IMR-90 (cell line): ENCODE results near the gene GATA6. TPM values are rescaled to one million over a fixed set of nuclear protein-coding genes. Genes with fewer than 3 reads are reported as not detected.

Experiments
- ATAC-seq: fragments of 200-7000 bp; cut with Tn5 transposase; 2 replicates; pipeline ENCODE4 v1.9.1; 2020; ENCODE audit warnings: low read depth, mild to moderate bottlenecking, moderate library complexity
- BruUV-seq: library from RNA; stranded (reverse); fragments of 400-500 nt; replicated peaks from 2 replicates; lab custom pipeline; 2021; lab: Mats Ljungman, UMichigan
- CTCF ChIA-PET: fragments of 300-600 bp; formaldehyde crosslinking; extraction: SDS; loops from one replicate; lab custom pipeline; 2021; ENCODE audit warnings: antibody characterized with exemption; lab: Yijun Ruan, JAX
- POLR2A ChIA-PET: fragments of 300-600 bp; sonication (Branson Sonifier 250); formaldehyde crosslinking; loops from one replicate; lab custom pipeline; 2022; ENCODE audit warnings: antibody characterized with exemption; ENCODE audit not compliant: unreplicated experiment; lab: Charles Lee
- DNase-seq: peaks from one replicate; pipeline ENCODE4 v3.0.0; 2013
- H2AFZ ChIP-seq: replicated peaks from 2 replicates; pipeline ENCODE3; 2013; ENCODE audit warnings: low read length, mild to moderate bottlenecking; ENCODE audit not compliant: poor library complexity
- H2AK5ac ChIP-seq: 2 replicates; pipeline ENCODE4 v1.6.1; 2013; ENCODE audit warnings: low read depth, low read length, inconsistent platforms
- H2AK9ac ChIP-seq: replicated peaks from 2 replicates; pipeline ENCODE3; 2013; ENCODE audit warnings: mild to moderate bottlenecking, low read depth, low read length, moderate library complexity; ENCODE audit not compliant: poor library complexity
- H2BK120ac ChIP-seq: 2 replicates; pipeline ENCODE4 v1.6.1; 2013; ENCODE audit warnings: low read depth, low read length, inconsistent platforms
- H2BK15ac ChIP-seq: 3 replicates; pipeline ENCODE4 v1.6.1; 2013; ENCODE audit warnings: low read depth, low read length, inconsistent platforms
- H2BK20ac ChIP-seq: 2 replicates; pipeline ENCODE4 v1.6.1; 2013; ENCODE audit warnings: low read depth, mild to moderate bottlenecking, inconsistent platforms, low read length, moderate library complexity
- H2BK5ac ChIP-seq: 2 replicates; pipeline ENCODE4 v1.6.1; 2013; ENCODE audit warnings: mild to moderate bottlenecking, low read depth, low read length, inconsistent platforms; ENCODE audit not compliant: poor library complexity, severe bottlenecking
- H3K14ac ChIP-seq: replicated peaks from 2 replicates; pipeline ENCODE4 v1.6.1; 2013; ENCODE audit warnings: low read depth, low read length, inconsistent platforms
- H3K18ac ChIP-seq: 2 replicates; pipeline ENCODE4 v1.6.1; 2013; ENCODE audit warnings: low read depth, low read length, control low read depth
- H3K23ac ChIP-seq: 2 replicates; pipeline ENCODE4 v1.6.1; 2013; ENCODE audit warnings: low read depth, low read length, inconsistent platforms
- H3K27ac ChIP-seq: 2 replicates; pipeline ENCODE4 v1.5.1; 2013; ENCODE audit warnings: mild to moderate bottlenecking, control low read depth, low read length; ENCODE audit not compliant: insufficient read depth
- H3K27me3 ChIP-seq: 2 replicates; pipeline ENCODE4 v1.6.1; 2013; ENCODE audit warnings: low read length; ENCODE audit not compliant: control insufficient read depth, insufficient read depth
- H3K36me3 ChIP-seq: 2 replicates; pipeline ENCODE4 v1.6.1; 2013; ENCODE audit warnings: low read length, mixed read lengths; ENCODE audit not compliant: control insufficient read depth, insufficient read depth
- H3K4ac ChIP-seq: 2 replicates; pipeline ENCODE4 v1.6.1; 2013; ENCODE audit warnings: low read depth, low read length, inconsistent platforms
- H3K4me1 ChIP-seq: 2 replicates; pipeline ENCODE4 v1.6.1; 2013; ENCODE audit warnings: low read length, mixed read lengths; ENCODE audit not compliant: control insufficient read depth, insufficient read depth
- H3K4me2 ChIP-seq: 2 replicates; pipeline ENCODE4 v1.6.1; 2013; ENCODE audit warnings: low read depth, mild to moderate bottlenecking, control low read depth, low read length, moderate library complexity
- H3K4me3 ChIP-seq: 2 replicates; pipeline ENCODE4 v1.5.1; 2013; ENCODE audit warnings: low read depth, mild to moderate bottlenecking, control low read depth, low read length, moderate library complexity; ENCODE audit not compliant: insufficient read depth
- H3K56ac ChIP-seq: 2 replicates; pipeline ENCODE4 v1.6.1; 2013; ENCODE audit warnings: low read length, inconsistent platforms; ENCODE audit not compliant: insufficient read depth; ENCODE audit errors: extremely low read depth
- H3K79me1 ChIP-seq, 2 experiments: 2 replicates each; pipeline ENCODE4 v1.6.1; 2013; ENCODE audit warnings: low read length in 2 of 2, inconsistent platforms in 1 of 2, low read depth in 1 of 2
- H3K9ac ChIP-seq: 2 replicates; pipeline ENCODE4 v1.6.1; 2013; ENCODE audit warnings: low read depth, low read length, control low read depth
- H3K9me1 ChIP-seq: 2 replicates; pipeline ENCODE4 v1.6.1; 2013; ENCODE audit warnings: low read length, inconsistent platforms; ENCODE audit not compliant: insufficient read depth
- H3K9me3 ChIP-seq: 2 replicates; pipeline ENCODE4 v1.6.1; 2013; ENCODE audit warnings: low read length; ENCODE audit not compliant: control insufficient read depth, insufficient read depth
- H4K20me1 ChIP-seq: 2 replicates; pipeline ENCODE4 v1.6.1; 2013; ENCODE audit warnings: low read length, inconsistent platforms; ENCODE audit not compliant: insufficient read depth
- H4K5ac ChIP-seq: 2 replicates; pipeline ENCODE4 v1.6.1; 2013; ENCODE audit warnings: mild to moderate bottlenecking, low read depth, low read length, control low read depth
- H4K8ac ChIP-seq, 2 experiments: 2 replicates each; pipeline ENCODE4 v1.6.1; 2013; ENCODE audit warnings: low read depth in 2 of 2, low read length in 2 of 2, control low read depth in 1 of 2, inconsistent platforms in 1 of 2
- H4K91ac ChIP-seq: 2 replicates; pipeline ENCODE4 v1.6.1; 2013; ENCODE audit warnings: low read depth, low read length, inconsistent platforms; ENCODE audit not compliant: insufficient read depth
- CEBPB ChIP-seq: IDR thresholded peaks from 2 replicates; pipeline ENCODE4 v1.6.1; 2012; ENCODE audit warnings: low read depth, low read length, improper control_type of control experiment
- CHD1 ChIP-seq: IDR thresholded peaks from 2 replicates; pipeline ENCODE4 v1.6.1; 2012; ENCODE audit warnings: low read depth, low read length, improper control_type of control experiment
- MAFK ChIP-seq: IDR thresholded peaks from 2 replicates; pipeline ENCODE4 v1.6.1; 2012; ENCODE audit warnings: low read depth, low read length, improper control_type of control experiment
- MAZ ChIP-seq: IDR thresholded peaks from 2 replicates; pipeline ENCODE4 v1.6.1; 2012; ENCODE audit warnings: low read depth, mild to moderate bottlenecking, low read length, improper control_type of control experiment, moderate library complexity, borderline replicate concordance
- NFE2L2 ChIP-seq: fragments of 150-350 bp; IDR thresholded peaks from 2 replicates; pipeline ENCODE4 v1.6.1; 2016; ENCODE audit warnings: low read depth, mild to moderate bottlenecking, low read length
- POLR2A ChIP-seq: IDR thresholded peaks from 2 replicates; pipeline ENCODE4 v1.6.1; 2012; ENCODE audit warnings: mild to moderate bottlenecking, low read depth, low read length
- RAD21 ChIP-seq: IDR thresholded peaks from 2 replicates; pipeline ENCODE4 v1.6.1; 2012; ENCODE audit warnings: low read length, improper control_type of control experiment
- RCOR1 ChIP-seq: IDR thresholded peaks from 2 replicates; pipeline ENCODE4 v1.6.1; 2012; ENCODE audit warnings: mild to moderate bottlenecking, low read length, improper control_type of control experiment; ENCODE audit not compliant: insufficient replicate concordance
- RFX5 ChIP-seq: IDR thresholded peaks from 2 replicates; pipeline ENCODE4 v1.8.0; 2012; ENCODE audit warnings: low read depth, mild to moderate bottlenecking, low read length, moderate library complexity
- dilution Hi-C: fragments of 300-500 bp; cut with HindIII; formaldehyde crosslinking; loops from one replicate; pipeline ENCODE4 v1.14.3; 2018; ENCODE audit warnings: low sequenced_read_pairs; ENCODE audit not compliant: unreplicated experiment
- in situ Hi-C: fragments of 300-500 bp; cut with MboI; formaldehyde crosslinking; loops from 3 replicates; pipeline ENCODE4 v1.14.3; 2019; ENCODE audit warnings: low sequenced_read_pairs, inconsistent platforms, mixed read lengths
- intact Hi-C: fragments of 100-400 bp; cut with micrococcal nuclease; formaldehyde crosslinking; loops from 2 replicates; pipeline ENCODE4 v1.10.0; 2022
- polyA plus RNA-seq, 3 experiments: library from polyadenylated mRNA; depleted of rRNA; stranded (reverse); fragments of >200 nt; gene quantifications; 2 replicates each; pipeline ENCODE4 v1.2.3, GENCODE V29; 2012; ENCODE audit warnings: low replicate concordance in 1 of 3
- total RNA-seq: library from RNA; depleted of rRNA; stranded (reverse); fragments of >200 nt; gene quantifications from 2 replicates; pipeline ENCODE4 v1.2.3, GENCODE V29; 2012
- TF ChIP-seq, protein P1 (sequence below): fragments of 150-350 bp; IDR thresholded peaks from 2 replicates; pipeline ENCODE4 v1.6.1; 2017; ENCODE audit warnings: mild to moderate bottlenecking, antibody characterized with exemption, low read length, low read depth
- TF ChIP-seq, protein P2 (sequence below): conservative IDR thresholded peaks from 2 replicates; pipeline ENCODE4 v1.5.1; 2012; ENCODE audit warnings: mild to moderate bottlenecking, low read depth, low read length, improper control_type of control experiment
- TF ChIP-seq, protein P3 (sequence below): fragments of 150-350 bp; IDR thresholded peaks from 2 replicates; pipeline ENCODE4 v1.6.1; 2016; ENCODE audit warnings: low read depth, mild to moderate bottlenecking, low read length, moderate library complexity, borderline replicate concordance

The GATA6 gene
- total and polyA plus RNA-seq, 2 of the 4 experiments (the other 2 are of a cell fraction), result 2.5 to 4.0 TPM

DNA sequence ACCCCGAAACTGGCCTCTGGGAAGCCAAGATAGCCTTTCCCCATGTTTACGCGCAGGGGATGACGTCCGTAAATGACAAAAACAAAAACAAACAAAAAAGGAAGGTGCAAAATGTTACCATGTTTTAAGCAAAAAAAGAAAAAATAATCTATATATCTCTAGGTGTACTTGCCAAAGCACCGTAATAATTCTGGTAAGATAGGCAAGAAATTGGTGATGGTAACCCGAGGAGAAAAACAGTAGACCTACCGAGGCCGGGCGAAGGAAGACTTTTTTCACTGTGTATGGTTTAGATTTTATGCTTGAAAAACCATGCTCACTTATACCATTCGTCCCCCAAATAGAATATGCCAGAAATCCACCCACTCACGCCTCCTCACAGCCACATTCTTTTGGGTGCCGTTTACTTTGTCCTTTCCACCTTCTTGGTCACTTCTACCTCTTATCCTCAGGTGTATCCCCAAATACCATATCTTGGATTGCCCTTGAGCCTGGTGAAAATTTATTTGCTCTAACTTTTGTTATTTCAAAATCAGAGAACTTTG, 8.0 kb downstream of the GATA6 start (continued):
- TF ChIP-seq, protein P1, sequence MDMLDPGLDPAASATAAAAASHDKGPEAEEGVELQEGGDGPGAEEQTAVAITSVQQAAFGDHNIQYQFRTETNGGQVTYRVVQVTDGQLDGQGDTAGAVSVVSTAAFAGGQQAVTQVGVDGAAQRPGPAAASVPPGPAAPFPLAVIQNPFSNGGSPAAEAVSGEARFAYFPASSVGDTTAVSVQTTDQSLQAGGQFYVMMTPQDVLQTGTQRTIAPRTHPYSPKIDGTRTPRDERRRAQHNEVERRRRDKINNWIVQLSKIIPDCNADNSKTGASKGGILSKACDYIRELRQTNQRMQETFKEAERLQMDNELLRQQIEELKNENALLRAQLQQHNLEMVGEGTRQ, result no peak
- TF ChIP-seq POLR2A (no peak), CEBPB (no peak), MAZ (no peak), RCOR1 (no peak)

DNA sequence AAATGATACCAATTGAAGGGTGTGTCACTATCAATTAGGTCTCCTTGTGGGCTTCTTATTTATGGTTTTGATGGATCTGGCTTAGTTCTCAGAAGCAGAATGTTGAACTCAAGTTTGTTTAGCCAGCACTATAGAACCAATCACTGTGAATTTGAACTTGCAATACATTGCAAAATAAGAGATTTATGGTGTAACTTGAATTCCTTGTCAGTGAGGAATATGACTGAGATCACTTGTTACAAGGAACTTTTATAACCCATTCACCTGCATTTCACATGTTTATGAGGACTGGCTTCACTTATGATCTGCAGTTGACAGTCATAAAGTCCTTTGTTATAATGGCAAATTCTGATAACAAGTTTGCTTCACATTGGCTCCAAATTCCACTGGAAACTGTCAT, 9.8 kb downstream of the GATA6 start:
- Histone ChIP-seq H2BK15ac (no peak overlapping the region), H4K5ac (no peak overlapping the region), H2AK5ac (no peak overlapping the region), H3K23ac (no peak overlapping the region), H4K8ac (no peak overlapping the region), H4K20me1 (peaks cover 15% of the 10 kb centered on the region; the same call in 1 of the 2 replicates), H3K9ac (no peak overlapping the region), H2AFZ (no peak overlapping the region), H3K4me1 (peaks cover 3% of the 10 kb centered on the region), H3K4me3 (no peak overlapping the region), H2BK120ac (no peak overlapping the region), H3K27ac (no peak overlapping the region), H2BK20ac (no peak overlapping the region), H2AK9ac (no peak overlapping the region), H3K14ac (no peak overlapping the region), H4K91ac (no peak overlapping the region), H3K4me2 (no peak overlapping the region), H3K56ac (no peak overlapping the region), H3K36me3 (peaks cover 15% of the 10 kb centered on the region), H3K18ac (no peak overlapping the region), H3K9me3 (no peaks in the 10 kb centered on the region), H2BK5ac (no peak overlapping the region), H3K9me1 (peaks cover 4% of the 10 kb centered on the region; the same call in 1 of the 2 replicates), H3K27me3 (no peaks in the 10 kb centered on the region), H3K4ac (no peak overlapping the region), H3K79me1 (peaks cover 6 to 15% of the 10 kb centered on the region in 2 experiments)
- intact Hi-C loops, result no loop called here
- BruUV-seq, result no TSS peak
- dilution Hi-C loops, result no loop called here
- no peak for DNase-seq
- ChIA-PET POLR2A (no interaction called here), CTCF (no interaction called here)
- ATAC-seq, result no peak
- no peak for TF ChIP-seq MAFK
- TF ChIP-seq CEBPB, result 0 out of 2 replicates have a peak, but pooled peaks have one; percentile 38
- TF ChIP-seq, protein P2, sequence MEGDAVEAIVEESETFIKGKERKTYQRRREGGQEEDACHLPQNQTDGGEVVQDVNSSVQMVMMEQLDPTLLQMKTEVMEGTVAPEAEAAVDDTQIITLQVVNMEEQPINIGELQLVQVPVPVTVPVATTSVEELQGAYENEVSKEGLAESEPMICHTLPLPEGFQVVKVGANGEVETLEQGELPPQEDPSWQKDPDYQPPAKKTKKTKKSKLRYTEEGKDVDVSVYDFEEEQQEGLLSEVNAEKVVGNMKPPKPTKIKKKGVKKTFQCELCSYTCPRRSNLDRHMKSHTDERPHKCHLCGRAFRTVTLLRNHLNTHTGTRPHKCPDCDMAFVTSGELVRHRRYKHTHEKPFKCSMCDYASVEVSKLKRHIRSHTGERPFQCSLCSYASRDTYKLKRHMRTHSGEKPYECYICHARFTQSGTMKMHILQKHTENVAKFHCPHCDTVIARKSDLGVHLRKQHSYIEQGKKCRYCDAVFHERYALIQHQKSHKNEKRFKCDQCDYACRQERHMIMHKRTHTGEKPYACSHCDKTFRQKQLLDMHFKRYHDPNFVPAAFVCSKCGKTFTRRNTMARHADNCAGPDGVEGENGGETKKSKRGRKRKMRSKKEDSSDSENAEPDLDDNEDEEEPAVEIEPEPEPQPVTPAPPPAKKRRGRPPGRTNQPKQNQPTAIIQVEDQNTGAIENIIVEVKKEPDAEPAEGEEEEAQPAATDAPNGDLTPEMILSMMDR, result no peak
- no peak for TF ChIP-seq RFX5
- no peak for TF ChIP-seq RAD21
- TF ChIP-seq, protein P3, sequence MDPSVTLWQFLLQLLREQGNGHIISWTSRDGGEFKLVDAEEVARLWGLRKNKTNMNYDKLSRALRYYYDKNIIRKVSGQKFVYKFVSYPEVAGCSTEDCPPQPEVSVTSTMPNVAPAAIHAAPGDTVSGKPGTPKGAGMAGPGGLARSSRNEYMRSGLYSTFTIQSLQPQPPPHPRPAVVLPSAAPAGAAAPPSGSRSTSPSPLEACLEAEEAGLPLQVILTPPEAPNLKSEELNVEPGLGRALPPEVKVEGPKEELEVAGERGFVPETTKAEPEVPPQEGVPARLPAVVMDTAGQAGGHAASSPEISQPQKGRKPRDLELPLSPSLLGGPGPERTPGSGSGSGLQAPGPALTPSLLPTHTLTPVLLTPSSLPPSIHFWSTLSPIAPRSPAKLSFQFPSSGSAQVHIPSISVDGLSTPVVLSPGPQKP, result no peak
- no peak for TF ChIP-seq CHD1
- no peak for TF ChIP-seq NFE2L2
- TF ChIP-seq, protein P1, result no peak
- in situ Hi-C loops, result no loop called here
